Ascending aorta (tissue), 2 donors: ENCODE results near the gene EDN3. TPM values are rescaled to one million over a fixed set of nuclear protein-coding genes. Genes with fewer than 3 reads are reported as not detected.

Experiments used
- DNase-seq, 2 donors: peaks; one replicate each; pipeline ENCODE4 v3.0.0-alpha.2; 2019; ENCODE audit warnings: low spot score in 2 of 2
- H3K27ac ChIP-seq, 2 donors: fragments of 200-600 bp; sonication (generic); one replicate each; pipeline ENCODE4 v1.5.1; 2016 to 2017; ENCODE audit warnings: mild to moderate bottlenecking in 1 of 2
- H3K27me3 ChIP-seq: fragments of 200-600 bp; sonication (generic); one replicate; pipeline ENCODE4 v1.5.1; 2017
- H3K36me3 ChIP-seq, 2 donors: fragments of 200-600 bp; sonication (generic); one replicate each; pipeline ENCODE4 v1.5.1; 2016
- H3K4me1 ChIP-seq, 2 donors: fragments of 200-600 bp; sonication (generic); one replicate each; pipeline ENCODE4 v1.5.1; 2016 to 2017; ENCODE audit warnings: mild to moderate bottlenecking in 1 of 2
- H3K4me3 ChIP-seq, 2 donors: fragments of 200-600 bp; sonication (generic); one replicate each; pipeline ENCODE4 v1.5.1; 2016 to 2017; ENCODE audit warnings: mild to moderate bottlenecking in 1 of 2
- H3K9me3 ChIP-seq, 2 donors: fragments of 200-600 bp; sonication (generic); one replicate each; pipeline ENCODE4 v1.5.1; 2016
- CTCF ChIP-seq, 3 experiments: fragments of 200-600 bp in 2 of 3; fragments of 450-650 bp in 1 of 3; sonication (generic) in 2 of 3; IDR thresholded peaks; one replicate each; pipeline ENCODE4 v1.5.1; 2016 to 2019; ENCODE audit warnings: antibody characterized with exemption in 3 of 3, mild to moderate bottlenecking in 1 of 3, moderate library complexity in 1 of 3
- intact Hi-C: fragments of 100-400 bp; cut with DNase I; formaldehyde crosslinking; loops from one replicate; pipeline ENCODE4 v1.15.1; 2023
- total RNA-seq: library from RNA; depleted of rRNA; stranded (reverse); fragments of >200 nt; gene quantifications from one replicate; pipeline ENCODE4 v1.1.0, GENCODE V29; 2016

The EDN3 gene
- total RNA-seq, 1 donor from 2014 or later: not detected

GRCh38 chr20:59318201-59318790 lies 17.9 kb downstream of the EDN3 start:
- Histone ChIP-seq H3K27me3 (no peaks in the 10 kb centered on the region), H3K27ac (no peak overlapping the region), H3K9me3 (no peaks in the 10 kb centered on the region), H3K36me3 (no peaks in the 10 kb centered on the region), H3K4me3 (no peak overlapping the region), H3K4me1 (no peaks in the 10 kb centered on the region)
- DNase-seq: no peak
- TF ChIP-seq CTCF (IDR thresholded peaks at IDR 0.05): no peak
- intact Hi-C loops: no loop called here

GRCh38 chr20:59318803-59319202 lies 18.4 kb downstream of the EDN3 start:
- intact Hi-C loops: no loop called here
- H3K4me1 ChIP-seq: no peaks in the 10 kb centered on the region
- H3K27me3 ChIP-seq: no peaks in the 10 kb centered on the region
- H3K27ac ChIP-seq: no peak overlapping the region
- H3K9me3 ChIP-seq: no peaks in the 10 kb centered on the region
- TF ChIP-seq CTCF (IDR thresholded peaks at IDR 0.05): no peak
- H3K36me3 ChIP-seq: no peaks in the 10 kb centered on the region
- H3K4me3 ChIP-seq: no peak overlapping the region
- no peak for DNase-seq

GRCh38 chr20:59320426-59320825 lies 20.0 kb downstream of the EDN3 start:
- intact Hi-C loops: no loop called here
- no peaks in the 10 kb centered on the region for H3K4me1 ChIP-seq
- H3K36me3 ChIP-seq: no peaks in the 10 kb centered on the region
- H3K4me3 ChIP-seq: no peak overlapping the region
- no peak for TF ChIP-seq CTCF (IDR thresholded peaks at IDR 0.05)
- no peak overlapping the region for H3K27ac ChIP-seq
- no peaks in the 10 kb centered on the region for H3K9me3 ChIP-seq
- DNase-seq: no peak
- H3K27me3 ChIP-seq: no peaks in the 10 kb centered on the region

GRCh38 chr20:59320854-59321647 lies 20.6 kb downstream of the EDN3 start:
- intact Hi-C loops: no loop called here
- Histone ChIP-seq H3K9me3 (no peaks in the 10 kb centered on the region), H3K36me3 (no peaks in the 10 kb centered on the region), H3K4me1 (no peaks in the 10 kb centered on the region), H3K4me3 (no peak overlapping the region), H3K27me3 (no peaks in the 10 kb centered on the region), H3K27ac (no peak overlapping the region)
- TF ChIP-seq CTCF (IDR thresholded peaks at IDR 0.05): no peak
- DNase-seq: no peak

GRCh38 chr20:59322081-59322480 lies 21.7 kb downstream of the EDN3 start:
- TF ChIP-seq CTCF (IDR thresholded peaks at IDR 0.05): no peak
- Histone ChIP-seq H3K36me3 (no peaks in the 10 kb centered on the region), H3K4me3 (no peak overlapping the region), H3K27me3 (no peaks in the 10 kb centered on the region), H3K9me3 (no peaks in the 10 kb centered on the region), H3K27ac (no peak overlapping the region), H3K4me1 (no peaks in the 10 kb centered on the region)
- intact Hi-C loops: no loop called here
- DNase-seq: no peak
